ENCODE results near the gene CCS. TPM values are rescaled to one million over a fixed set of nuclear protein-coding genes. Genes with fewer than 3 reads are reported as not detected.
A peak's percentile ranks its signal among the peaks of the same experiment; 100 is the strongest.

CCS gene
- total and polyA plus RNA-seq, 9 of the 15 experiments (the other 6 are each of a cell fraction or from before 2014, with no cell fraction given) = 1.1 to 46.6 (median 26.8) TPM

DNA sequence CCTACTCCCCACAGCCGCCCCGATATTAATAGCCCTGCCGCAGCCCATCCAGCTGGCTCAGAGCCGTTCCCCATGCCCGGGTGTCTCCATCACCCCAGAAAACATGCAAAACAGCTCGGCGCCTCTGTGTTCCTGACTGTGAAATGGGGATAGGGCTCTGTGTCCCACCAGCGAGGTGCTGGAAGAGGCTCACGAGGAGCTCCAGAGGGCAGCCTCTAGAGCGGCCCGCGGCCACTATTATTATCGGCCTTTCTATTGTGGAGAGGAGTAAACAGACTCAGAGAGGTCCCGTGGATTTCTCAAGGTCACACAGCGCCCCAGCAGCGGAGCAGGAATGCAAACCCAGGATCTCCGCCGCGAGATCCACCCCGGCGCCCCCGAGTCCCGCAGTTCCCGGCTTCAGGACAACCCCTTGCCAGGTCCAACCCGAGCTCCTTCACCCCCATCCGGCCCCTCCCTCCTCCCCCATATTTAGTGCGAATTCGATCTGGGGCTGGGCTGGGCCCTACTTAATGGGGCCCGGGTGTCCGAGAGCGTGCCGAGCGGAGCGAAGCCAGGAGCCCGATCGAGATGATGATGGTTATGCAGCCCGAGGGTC, 46.5 kb upstream of the CCS start, which contains the start of gene ACTN3 (continued):
- TF ChIP-seq GABPA (tag; conservative IDR thresholded peaks at IDR 0.05; ENCODE audit: low read depth) = no peak
- TF ChIP-seq, protein P1, sequence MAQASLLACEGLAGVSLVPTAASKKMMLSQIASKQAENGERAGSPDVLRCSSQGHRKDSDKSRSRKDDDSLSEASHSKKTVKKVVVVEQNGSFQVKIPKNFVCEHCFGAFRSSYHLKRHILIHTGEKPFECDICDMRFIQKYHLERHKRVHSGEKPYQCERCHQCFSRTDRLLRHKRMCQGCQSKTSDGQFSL (CRISPR knock-in tag; IDR thresholded peaks at IDR 0.05) = no peak
- TF ChIP-seq, protein P1 (tag; IDR thresholded peaks at IDR 0.05) = 0 out of 4 replicates have a peak, but pooled peaks of 1 of the 2 experiments have one; percentile 9
- no peak for TF ChIP-seq EWSR1 (IDR thresholded peaks at IDR 0.05; ENCODE audit: borderline replicate concordance, low read depth, partially characterized antibody)
- TF ChIP-seq, protein P2, sequence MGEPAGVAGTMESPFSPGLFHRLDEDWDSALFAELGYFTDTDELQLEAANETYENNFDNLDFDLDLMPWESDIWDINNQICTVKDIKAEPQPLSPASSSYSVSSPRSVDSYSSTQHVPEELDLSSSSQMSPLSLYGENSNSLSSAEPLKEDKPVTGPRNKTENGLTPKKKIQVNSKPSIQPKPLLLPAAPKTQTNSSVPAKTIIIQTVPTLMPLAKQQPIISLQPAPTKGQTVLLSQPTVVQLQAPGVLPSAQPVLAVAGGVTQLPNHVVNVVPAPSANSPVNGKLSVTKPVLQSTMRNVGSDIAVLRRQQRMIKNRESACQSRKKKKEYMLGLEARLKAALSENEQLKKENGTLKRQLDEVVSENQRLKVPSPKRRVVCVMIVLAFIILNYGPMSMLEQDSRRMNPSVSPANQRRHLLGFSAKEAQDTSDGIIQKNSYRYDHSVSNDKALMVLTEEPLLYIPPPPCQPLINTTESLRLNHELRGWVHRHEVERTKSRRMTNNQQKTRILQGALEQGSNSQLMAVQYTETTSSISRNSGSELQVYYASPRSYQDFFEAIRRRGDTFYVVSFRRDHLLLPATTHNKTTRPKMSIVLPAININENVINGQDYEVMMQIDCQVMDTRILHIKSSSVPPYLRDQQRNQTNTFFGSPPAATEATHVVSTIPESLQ (CRISPR knock-in tag; IDR thresholded peaks at IDR 0.05) = no peak
- TF ChIP-seq FOXM1 (IDR thresholded peaks at IDR 0.05; ENCODE audit: low read depth) = peak; percentile 21
- no peak for TF ChIP-seq FOXM1 (CRISPR knock-in tag; IDR thresholded peaks at IDR 0.05; ENCODE audit: low read depth)
- no peak for TF ChIP-seq SMARCE1 (IDR thresholded peaks at IDR 0.05)
- TF ChIP-seq ZNF134 (CRISPR knock-in tag; conservative IDR thresholded peaks at IDR 0.05) = no peak
- TF ChIP-seq, protein P3, sequence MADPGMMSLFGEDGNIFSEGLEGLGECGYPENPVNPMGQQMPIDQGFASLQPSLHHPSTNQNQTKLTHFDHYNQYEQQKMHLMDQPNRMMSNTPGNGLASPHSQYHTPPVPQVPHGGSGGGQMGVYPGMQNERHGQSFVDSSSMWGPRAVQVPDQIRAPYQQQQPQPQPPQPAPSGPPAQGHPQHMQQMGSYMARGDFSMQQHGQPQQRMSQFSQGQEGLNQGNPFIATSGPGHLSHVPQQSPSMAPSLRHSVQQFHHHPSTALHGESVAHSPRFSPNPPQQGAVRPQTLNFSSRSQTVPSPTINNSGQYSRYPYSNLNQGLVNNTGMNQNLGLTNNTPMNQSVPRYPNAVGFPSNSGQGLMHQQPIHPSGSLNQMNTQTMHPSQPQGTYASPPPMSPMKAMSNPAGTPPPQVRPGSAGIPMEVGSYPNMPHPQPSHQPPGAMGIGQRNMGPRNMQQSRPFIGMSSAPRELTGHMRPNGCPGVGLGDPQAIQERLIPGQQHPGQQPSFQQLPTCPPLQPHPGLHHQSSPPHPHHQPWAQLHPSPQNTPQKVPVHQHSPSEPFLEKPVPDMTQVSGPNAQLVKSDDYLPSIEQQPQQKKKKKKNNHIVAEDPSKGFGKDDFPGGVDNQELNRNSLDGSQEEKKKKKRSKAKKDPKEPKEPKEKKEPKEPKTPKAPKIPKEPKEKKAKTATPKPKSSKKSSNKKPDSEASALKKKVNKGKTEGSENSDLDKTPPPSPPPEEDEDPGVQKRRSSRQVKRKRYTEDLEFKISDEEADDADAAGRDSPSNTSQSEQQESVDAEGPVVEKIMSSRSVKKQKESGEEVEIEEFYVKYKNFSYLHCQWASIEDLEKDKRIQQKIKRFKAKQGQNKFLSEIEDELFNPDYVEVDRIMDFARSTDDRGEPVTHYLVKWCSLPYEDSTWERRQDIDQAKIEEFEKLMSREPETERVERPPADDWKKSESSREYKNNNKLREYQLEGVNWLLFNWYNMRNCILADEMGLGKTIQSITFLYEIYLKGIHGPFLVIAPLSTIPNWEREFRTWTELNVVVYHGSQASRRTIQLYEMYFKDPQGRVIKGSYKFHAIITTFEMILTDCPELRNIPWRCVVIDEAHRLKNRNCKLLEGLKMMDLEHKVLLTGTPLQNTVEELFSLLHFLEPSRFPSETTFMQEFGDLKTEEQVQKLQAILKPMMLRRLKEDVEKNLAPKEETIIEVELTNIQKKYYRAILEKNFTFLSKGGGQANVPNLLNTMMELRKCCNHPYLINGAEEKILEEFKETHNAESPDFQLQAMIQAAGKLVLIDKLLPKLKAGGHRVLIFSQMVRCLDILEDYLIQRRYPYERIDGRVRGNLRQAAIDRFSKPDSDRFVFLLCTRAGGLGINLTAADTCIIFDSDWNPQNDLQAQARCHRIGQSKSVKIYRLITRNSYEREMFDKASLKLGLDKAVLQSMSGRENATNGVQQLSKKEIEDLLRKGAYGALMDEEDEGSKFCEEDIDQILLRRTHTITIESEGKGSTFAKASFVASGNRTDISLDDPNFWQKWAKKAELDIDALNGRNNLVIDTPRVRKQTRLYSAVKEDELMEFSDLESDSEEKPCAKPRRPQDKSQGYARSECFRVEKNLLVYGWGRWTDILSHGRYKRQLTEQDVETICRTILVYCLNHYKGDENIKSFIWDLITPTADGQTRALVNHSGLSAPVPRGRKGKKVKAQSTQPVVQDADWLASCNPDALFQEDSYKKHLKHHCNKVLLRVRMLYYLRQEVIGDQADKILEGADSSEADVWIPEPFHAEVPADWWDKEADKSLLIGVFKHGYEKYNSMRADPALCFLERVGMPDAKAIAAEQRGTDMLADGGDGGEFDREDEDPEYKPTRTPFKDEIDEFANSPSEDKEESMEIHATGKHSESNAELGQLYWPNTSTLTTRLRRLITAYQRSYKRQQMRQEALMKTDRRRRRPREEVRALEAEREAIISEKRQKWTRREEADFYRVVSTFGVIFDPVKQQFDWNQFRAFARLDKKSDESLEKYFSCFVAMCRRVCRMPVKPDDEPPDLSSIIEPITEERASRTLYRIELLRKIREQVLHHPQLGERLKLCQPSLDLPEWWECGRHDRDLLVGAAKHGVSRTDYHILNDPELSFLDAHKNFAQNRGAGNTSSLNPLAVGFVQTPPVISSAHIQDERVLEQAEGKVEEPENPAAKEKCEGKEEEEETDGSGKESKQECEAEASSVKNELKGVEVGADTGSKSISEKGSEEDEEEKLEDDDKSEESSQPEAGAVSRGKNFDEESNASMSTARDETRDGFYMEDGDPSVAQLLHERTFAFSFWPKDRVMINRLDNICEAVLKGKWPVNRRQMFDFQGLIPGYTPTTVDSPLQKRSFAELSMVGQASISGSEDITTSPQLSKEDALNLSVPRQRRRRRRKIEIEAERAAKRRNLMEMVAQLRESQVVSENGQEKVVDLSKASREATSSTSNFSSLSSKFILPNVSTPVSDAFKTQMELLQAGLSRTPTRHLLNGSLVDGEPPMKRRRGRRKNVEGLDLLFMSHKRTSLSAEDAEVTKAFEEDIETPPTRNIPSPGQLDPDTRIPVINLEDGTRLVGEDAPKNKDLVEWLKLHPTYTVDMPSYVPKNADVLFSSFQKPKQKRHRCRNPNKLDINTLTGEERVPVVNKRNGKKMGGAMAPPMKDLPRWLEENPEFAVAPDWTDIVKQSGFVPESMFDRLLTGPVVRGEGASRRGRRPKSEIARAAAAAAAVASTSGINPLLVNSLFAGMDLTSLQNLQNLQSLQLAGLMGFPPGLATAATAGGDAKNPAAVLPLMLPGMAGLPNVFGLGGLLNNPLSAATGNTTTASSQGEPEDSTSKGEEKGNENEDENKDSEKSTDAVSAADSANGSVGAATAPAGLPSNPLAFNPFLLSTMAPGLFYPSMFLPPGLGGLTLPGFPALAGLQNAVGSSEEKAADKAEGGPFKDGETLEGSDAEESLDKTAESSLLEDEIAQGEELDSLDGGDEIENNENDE (IDR thresholded peaks at IDR 0.05; ENCODE audit: low read depth, low read length) = no peak
- TF ChIP-seq BRD9 (IDR thresholded peaks at IDR 0.05; ENCODE audit: low read depth, partially characterized antibody) = peak; percentile 92
- no peak for TF ChIP-seq ZNF644 (tag; IDR thresholded peaks at IDR 0.05; ENCODE audit: low read depth)
